ENCODE measurements around the gene LRP4.

- TF ChIP-seq POLR2AphosphoS5 (IDR thresholded peaks at IDR 0.05; ENCODE audit: low read depth, low read length) (no peak), TAF1 (IDR thresholded peaks at IDR 0.05; ENCODE audit: low read depth, low read length) (no peak), PAX5 (IDR thresholded peaks at IDR 0.05; ENCODE audit: insufficient read depth, low read length, severe bottlenecking) (no peak)
Measured at GRCh38 chr11:46892109-46892508, 26.2 kb downstream of the LRP4 start.
